HCT116 (cell line): Measurements from ENCODE around the gene AP3B1.

ENCODE experiments used
- EGR1 ChIP-seq: IDR thresholded peaks from 2 replicates; pipeline ENCODE4 v1.6.1; 2012; ENCODE audit warnings: low read depth
- ELF1 ChIP-seq: IDR thresholded peaks from 2 replicates; pipeline ENCODE4 v1.6.1; 2012; ENCODE audit warnings: low read depth, borderline replicate concordance
- EZH2 ChIP-seq: fragments of 200-600 bp; sonication (generic); IDR thresholded peaks from 2 replicates; pipeline ENCODE4 v1.6.1; 2017; ENCODE audit warnings: antibody characterized with exemption, mixed run types
- EZH2phosphoT487 ChIP-seq: fragments of 200-600 bp; IDR thresholded peaks from 2 replicates; pipeline ENCODE4 v1.6.1; 2018; ENCODE audit warnings: antibody characterized with exemption, borderline replicate concordance
- FOSL1 ChIP-seq: IDR thresholded peaks from 2 replicates; pipeline ENCODE4 v1.6.1; 2012; ENCODE audit warnings: low read depth
- MAX ChIP-seq: IDR thresholded peaks from 2 replicates; pipeline ENCODE4 v1.6.1; 2012
- POLR2A ChIP-seq: IDR thresholded peaks from 2 replicates; pipeline ENCODE4 v1.7.0; 2011; ENCODE audit warnings: borderline replicate concordance; ENCODE audit not compliant: insufficient read depth, insufficient read length; ENCODE audit errors: extremely low read depth
- RAD21 ChIP-seq: IDR thresholded peaks from 2 replicates; pipeline ENCODE4 v1.6.1; 2012; ENCODE audit warnings: low read depth, mild to moderate bottlenecking
- SP1 ChIP-seq: IDR thresholded peaks from 2 replicates; pipeline ENCODE4 v1.6.1; 2012; ENCODE audit warnings: low read depth
- SRF ChIP-seq: IDR thresholded peaks from 2 replicates; pipeline ENCODE4 v1.6.1; 2012; ENCODE audit warnings: low read depth
- ZNF274 ChIP-seq: fragments of 200-500 bp; sonication (Bioruptor generic); IDR thresholded peaks from 2 replicates; pipeline ENCODE4 v1.6.1; 2014; ENCODE audit warnings: mild to moderate bottlenecking, low read depth, low read length, inconsistent platforms
- TF ChIP-seq, protein P1 (sequence below), 3 experiments: fragments of 200-600 bp in 1 of 3; sonication (generic) in 1 of 3; IDR thresholded peaks in 2 of 3; conservative IDR thresholded peaks in 1 of 3; 2 replicates each; pipeline ENCODE4 v1.5.1; 2012 to 2017; ENCODE audit warnings: low read depth in 2 of 3, low read length in 2 of 3, antibody characterized with exemption in 1 of 3, borderline replicate concordance in 1 of 3, control low read depth in 1 of 3, mild to moderate bottlenecking in 1 of 3, mixed read lengths in 1 of 3, mixed run types in 1 of 3, moderate library complexity in 1 of 3; ENCODE audit not compliant: insufficient read depth in 1 of 3

- TF ChIP-seq EGR1 (no peak), FOSL1 (no peak), EZH2phosphoT487 (no peak), ELF1 (no peak), RAD21 (peak; percentile 48), ZNF274 (no peak), SP1 (no peak), POLR2A (no peak), SRF (no peak), EZH2 (no peak), MAX (no peak)
- TF ChIP-seq, protein P1, sequence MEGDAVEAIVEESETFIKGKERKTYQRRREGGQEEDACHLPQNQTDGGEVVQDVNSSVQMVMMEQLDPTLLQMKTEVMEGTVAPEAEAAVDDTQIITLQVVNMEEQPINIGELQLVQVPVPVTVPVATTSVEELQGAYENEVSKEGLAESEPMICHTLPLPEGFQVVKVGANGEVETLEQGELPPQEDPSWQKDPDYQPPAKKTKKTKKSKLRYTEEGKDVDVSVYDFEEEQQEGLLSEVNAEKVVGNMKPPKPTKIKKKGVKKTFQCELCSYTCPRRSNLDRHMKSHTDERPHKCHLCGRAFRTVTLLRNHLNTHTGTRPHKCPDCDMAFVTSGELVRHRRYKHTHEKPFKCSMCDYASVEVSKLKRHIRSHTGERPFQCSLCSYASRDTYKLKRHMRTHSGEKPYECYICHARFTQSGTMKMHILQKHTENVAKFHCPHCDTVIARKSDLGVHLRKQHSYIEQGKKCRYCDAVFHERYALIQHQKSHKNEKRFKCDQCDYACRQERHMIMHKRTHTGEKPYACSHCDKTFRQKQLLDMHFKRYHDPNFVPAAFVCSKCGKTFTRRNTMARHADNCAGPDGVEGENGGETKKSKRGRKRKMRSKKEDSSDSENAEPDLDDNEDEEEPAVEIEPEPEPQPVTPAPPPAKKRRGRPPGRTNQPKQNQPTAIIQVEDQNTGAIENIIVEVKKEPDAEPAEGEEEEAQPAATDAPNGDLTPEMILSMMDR (IDR thresholded peaks at IDR 0.05 in 2 of 3, conservative IDR thresholded peaks at IDR 0.05 in 1 of 3; ENCODE audit: borderline replicate concordance in 1 of 3, insufficient read depth in 1 of 3, low read depth in 2 of 3, low read length in 2 of 3): peak; percentile 15 to 62 (median 40); a peak in 4 of 6 replicates
Measured at GRCh38 chr5:78269088-78269703, 25.3 kb downstream of the AP3B1 start.
